AG04450 (cell line): ENCODE data around the gene PIGBOS1. TPM values are rescaled to one million over a fixed set of nuclear protein-coding genes. Genes with fewer than 3 reads are reported as not detected.
"Not testable (repeated sequence)": the region's sequence is repeated elsewhere in the genome, so short reads cannot be mapped to it uniquely, and the experiment has no call there.

Source experiments
- CTCF ChIA-PET: fragments of 300-600, 350-600 bp; formaldehyde crosslinking; extraction: SDS; loops from one replicate; lab custom pipeline; 2022; ENCODE audit warnings: antibody characterized with exemption, inconsistent platforms; lab: Charles Lee
- POLR2A ChIA-PET: fragments of 350-600 bp; formaldehyde crosslinking; extraction: SDS; loops from one replicate; lab custom pipeline; 2021; ENCODE audit warnings: antibody characterized with exemption, inconsistent platforms; lab: Yijun Ruan, JAX
- DNase-seq: peaks from one replicate; pipeline ENCODE4 v3.0.0-alpha.2; 2011; ENCODE audit warnings: low read depth, low spot score
- H3K27ac ChIP-seq: one replicate; pipeline ENCODE4 v1.5.1; 2012; ENCODE audit warnings: low read depth, low read length, control low read depth
- H3K27me3 ChIP-seq: one replicate; pipeline ENCODE4 v1.6.0; 2012; ENCODE audit warnings: low read length; ENCODE audit not compliant: control insufficient read depth, insufficient read depth
- H3K4me3 ChIP-seq: 2 replicates; pipeline ENCODE4 v1.5.1; 2011; ENCODE audit warnings: mild to moderate bottlenecking, low read depth, low read length, control low read depth
- H3K9me3 ChIP-seq: 2 replicates; pipeline ENCODE4 v1.5.1; 2012; ENCODE audit warnings: low read length; ENCODE audit not compliant: control insufficient read depth, insufficient read depth
- polyA plus RNA-seq: library from polyadenylated mRNA; depleted of rRNA; stranded (reverse); fragments of >200 nt; gene quantifications from 2 replicates; pipeline ENCODE4 v1.2.3, GENCODE V29; 2011
- TF ChIP-seq, protein P1 (sequence below): IDR thresholded peaks from 2 replicates; pipeline ENCODE4 v1.5.1; 2011; ENCODE audit warnings: low read depth, low read length, control low read depth, inconsistent platforms

The PIGBOS1 gene
- polyA plus RNA-seq, 1 experiment: 19.7 TPM

DNA sequence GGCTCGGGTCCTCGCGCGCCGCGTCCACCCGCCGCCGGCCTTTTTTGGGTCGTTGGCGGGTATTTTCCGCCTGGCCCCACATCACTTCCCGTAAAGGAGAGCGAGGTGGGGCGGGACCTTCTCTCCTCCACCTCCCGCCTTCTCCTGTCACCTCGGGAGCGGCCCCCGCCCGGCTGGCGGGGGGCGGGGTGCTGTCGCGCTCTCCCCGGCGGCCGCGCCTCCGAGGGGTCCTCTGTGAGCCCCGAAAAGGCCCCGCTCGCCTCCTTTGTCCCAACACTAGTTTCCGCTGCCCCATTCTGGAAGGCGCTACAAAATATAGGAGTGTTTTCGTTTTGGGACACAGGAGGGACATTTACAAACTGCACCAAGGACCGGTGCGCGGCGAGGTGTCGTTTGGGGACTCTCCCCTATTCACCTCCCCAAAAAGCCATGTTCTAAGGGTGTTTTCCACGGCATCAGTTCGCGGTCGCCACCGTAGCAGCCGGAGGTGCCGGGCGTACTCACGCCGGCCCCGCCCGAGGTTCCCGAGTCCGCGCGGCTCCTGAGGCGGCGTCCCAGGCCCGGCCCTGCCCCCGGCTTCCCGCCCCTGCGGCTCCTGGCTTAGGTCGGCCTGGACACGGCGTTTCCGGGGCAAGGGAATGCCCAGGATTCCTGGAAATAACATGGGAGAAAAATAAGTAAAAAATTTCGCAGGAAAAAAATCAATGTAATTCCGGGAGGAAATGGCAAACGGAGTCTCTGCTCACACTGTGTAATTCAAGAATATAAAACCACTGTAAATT is 29.0 kb downstream of the PIGBOS1 start, which contains the start of gene RAB27A:
TSS of gene RAB27A (minus strand) at position 68 of the 782 bp plus-strand sequence. CDS start 54,879 bp downstream, outside the sequence.
- DNase-seq: no peak
- H3K9me3 ChIP-seq: no peaks in the 10 kb centered on the region
- peak within 1 kb of the TSS; percentile 90 for H3K4me3 ChIP-seq
- H3K27ac ChIP-seq: peak within 1 kb of the TSS; percentile 89
- ChIA-PET POLR2A (interaction anchor here (0.8 kb wide), 1 partner anchor 93 kb away, joined by 3 read pairs; the partner anchor contains the start of gene RSL24D1), CTCF (interaction anchor here (1.0 to 5.3 kb wide), 9 partner anchors 22 to 146 kb away, joined by 3 to 138 read pairs (median 5); partner anchors contain the start of genes PIGB, PIGBOS1 and RSL24D1)
- TF ChIP-seq, protein P1, sequence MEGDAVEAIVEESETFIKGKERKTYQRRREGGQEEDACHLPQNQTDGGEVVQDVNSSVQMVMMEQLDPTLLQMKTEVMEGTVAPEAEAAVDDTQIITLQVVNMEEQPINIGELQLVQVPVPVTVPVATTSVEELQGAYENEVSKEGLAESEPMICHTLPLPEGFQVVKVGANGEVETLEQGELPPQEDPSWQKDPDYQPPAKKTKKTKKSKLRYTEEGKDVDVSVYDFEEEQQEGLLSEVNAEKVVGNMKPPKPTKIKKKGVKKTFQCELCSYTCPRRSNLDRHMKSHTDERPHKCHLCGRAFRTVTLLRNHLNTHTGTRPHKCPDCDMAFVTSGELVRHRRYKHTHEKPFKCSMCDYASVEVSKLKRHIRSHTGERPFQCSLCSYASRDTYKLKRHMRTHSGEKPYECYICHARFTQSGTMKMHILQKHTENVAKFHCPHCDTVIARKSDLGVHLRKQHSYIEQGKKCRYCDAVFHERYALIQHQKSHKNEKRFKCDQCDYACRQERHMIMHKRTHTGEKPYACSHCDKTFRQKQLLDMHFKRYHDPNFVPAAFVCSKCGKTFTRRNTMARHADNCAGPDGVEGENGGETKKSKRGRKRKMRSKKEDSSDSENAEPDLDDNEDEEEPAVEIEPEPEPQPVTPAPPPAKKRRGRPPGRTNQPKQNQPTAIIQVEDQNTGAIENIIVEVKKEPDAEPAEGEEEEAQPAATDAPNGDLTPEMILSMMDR: no peak
- no peaks in the 10 kb centered on the region for H3K27me3 ChIP-seq

DNA sequence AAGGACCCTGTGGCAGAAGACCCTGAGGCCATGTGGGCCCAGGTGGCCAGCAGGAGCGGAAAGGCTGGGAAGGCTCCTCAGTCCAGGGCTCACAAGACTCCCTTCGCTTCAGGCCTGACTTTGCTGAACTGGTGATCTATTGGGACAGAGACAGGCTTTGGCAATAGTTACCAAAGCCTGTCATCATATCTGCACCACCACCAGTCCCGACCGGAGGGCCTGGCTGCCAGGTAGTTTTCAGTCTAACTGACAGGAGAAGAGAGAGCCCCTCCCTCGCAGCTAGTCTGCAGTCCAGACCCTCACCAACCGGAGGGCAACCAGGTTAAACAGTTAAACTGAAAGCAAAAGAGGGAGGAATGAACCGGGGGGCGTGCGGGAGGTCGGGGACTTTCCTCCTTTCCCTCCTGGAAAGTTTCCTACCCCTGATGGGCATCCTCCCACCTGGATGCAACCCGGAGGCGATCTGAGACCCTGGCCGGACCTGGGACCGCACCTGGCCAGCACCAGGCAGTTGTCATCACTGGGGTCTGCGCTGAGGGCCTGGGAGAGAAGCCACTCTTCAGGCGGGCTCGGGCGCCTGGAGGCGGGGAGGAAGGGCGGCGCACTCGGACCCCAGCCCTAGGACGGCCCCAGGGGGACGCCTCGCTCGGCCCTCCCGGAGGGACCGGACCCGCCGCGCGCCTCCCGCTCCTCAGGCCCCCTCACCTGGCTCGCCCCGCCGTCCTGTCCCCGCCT is 29.7 kb downstream of the PIGBOS1 start:
- ChIA-PET POLR2A (no interaction called here), CTCF (no interaction called here)
- DNase-seq: no peak
- Histone ChIP-seq H3K4me3 (peak overlapping the region; percentile 90), H3K9me3 (no peaks in the 10 kb centered on the region), H3K27me3 (no peaks in the 10 kb centered on the region), H3K27ac (peak overlapping the region; percentile 89)
- TF ChIP-seq, protein P1: no peak

DNA sequence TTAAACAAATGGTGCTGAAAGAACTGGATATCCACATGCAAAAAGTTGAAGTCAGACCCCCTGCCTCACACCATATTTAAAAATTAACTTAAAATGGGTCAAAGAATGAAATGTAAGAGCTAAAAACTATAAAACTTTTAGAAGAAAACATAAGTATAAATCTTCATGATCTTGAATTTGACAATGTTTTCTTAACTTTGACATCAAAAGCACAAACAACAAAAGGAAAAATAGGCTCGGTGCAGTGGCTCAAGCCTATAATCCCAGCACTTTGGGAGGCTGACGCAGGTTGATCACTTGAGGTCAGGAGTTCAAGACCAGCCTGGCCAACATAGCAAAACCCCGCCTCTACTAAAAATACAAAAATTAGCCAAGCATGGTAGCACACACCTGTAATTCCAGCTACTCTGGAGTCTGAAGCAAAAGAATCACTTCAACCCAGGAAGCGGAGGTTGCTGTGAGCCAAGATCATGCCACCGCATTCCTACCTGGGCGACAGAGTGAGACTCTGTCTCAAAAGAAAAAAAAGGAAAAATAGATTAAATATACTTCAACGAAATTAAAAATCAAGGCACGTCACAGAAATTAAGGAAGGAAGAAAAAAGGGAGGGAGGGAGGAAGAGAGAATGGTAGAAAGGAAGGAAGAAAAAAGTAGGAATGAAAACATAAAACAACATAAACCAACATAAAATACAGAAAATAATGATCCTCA is 30.8 kb downstream of the PIGBOS1 start:
- TF ChIP-seq, protein P1: no peak
- Histone ChIP-seq H3K9me3 (no peaks in the 10 kb centered on the region), H3K27me3 (no peaks in the 10 kb centered on the region), H3K4me3 (peak overlapping the region; percentile 90; the same call in 1 of the 2 replicates), H3K27ac (no peak overlapping the region)
- CTCF ChIA-PET: interaction anchor here (0.7 to 2.1 kb wide), 4 partner anchors 69 to 1163 kb away, joined by 3 to 12 read pairs (median 4); no protein-coding TSS in a partner anchor
- POLR2A ChIA-PET: no interaction called here
- no peak for DNase-seq

DNA sequence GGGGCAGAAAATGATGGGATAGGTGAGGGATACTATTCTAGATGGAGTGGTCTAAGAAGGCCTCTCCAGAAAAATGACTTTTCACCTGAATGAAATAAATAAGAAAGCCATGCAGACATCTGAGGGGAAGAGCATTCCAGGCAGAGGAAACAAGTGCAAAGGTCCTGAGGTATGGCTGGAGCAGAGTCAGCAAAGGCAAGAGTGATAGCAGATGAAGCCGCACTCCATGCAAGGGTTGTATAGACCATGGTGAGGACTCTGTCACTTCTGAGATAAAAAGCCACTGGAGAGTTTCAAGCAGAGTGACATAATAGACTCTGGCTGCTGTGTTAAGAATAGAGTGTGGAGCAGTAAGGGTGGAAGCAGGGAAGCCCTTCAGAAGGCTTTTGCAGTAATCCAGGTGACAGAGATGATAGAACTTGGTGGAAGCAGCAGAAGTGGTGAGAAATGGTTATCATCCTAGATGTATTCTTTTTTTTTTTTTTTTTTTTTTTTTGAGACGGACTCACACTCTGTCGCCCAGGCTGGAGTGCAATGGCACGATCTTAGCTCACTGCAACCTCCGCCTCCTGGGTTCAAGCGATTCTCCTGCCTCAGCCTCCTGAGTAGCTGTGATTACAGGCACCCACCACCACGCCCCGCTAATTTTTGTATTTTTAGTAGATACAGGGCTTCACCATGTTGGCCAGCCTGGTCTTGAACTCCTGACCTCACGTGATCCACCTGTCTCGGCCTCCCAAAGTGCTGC is 32.3 kb downstream of the PIGBOS1 start:
- CTCF ChIA-PET: interaction anchor here (0.5 to 2.1 kb wide), 4 partner anchors 67 to 1177 kb away, joined by 3 to 12 read pairs (median 3); no protein-coding TSS in a partner anchor
- POLR2A ChIA-PET, H3K27me3 ChIP-seq, H3K4me3 ChIP-seq, H3K27ac ChIP-seq, H3K9me3 ChIP-seq, DNase-seq: not testable (repeated sequence)
